B cell (primary cell): ENCODE results near the gene OXSR1. TPM values are rescaled to one million over a fixed set of nuclear protein-coding genes. Genes with fewer than 3 reads are reported as not detected.

ENCODE experiments used
- ATAC-seq: fragments of 200-7000 bp; cut with Tn5 transposase; one replicate; pipeline ENCODE4 v1.10.0; 2021; ENCODE audit warnings: low read depth, mild to moderate bottlenecking, moderate number of reproducible peaks, moderate library complexity
- CTCF ChIA-PET: fragments of 350-600 bp; sonication (Branson Sonifier 250); formaldehyde crosslinking; loops from one replicate; lab custom pipeline; 2021; ENCODE audit warnings: antibody characterized with exemption, inconsistent platforms; lab: Charles Lee
- POLR2A ChIA-PET: fragments of 350-600 bp; sonication (Branson Sonifier 250); formaldehyde crosslinking; loops from one replicate; lab custom pipeline; 2021; ENCODE audit warnings: antibody characterized with exemption; lab: Charles Lee
- DNase-seq: peaks from one replicate; pipeline ENCODE4 v3.0.0; 2013
- H2AFZ ChIP-seq: 2 replicates; pipeline ENCODE4 v1.6.1; 2012; ENCODE audit warnings: mild to moderate bottlenecking, low read depth, low read length; ENCODE audit not compliant: insufficient read depth, poor library complexity, severe bottlenecking
- H3K27ac ChIP-seq, 2 donors: 1 replicate in 1 of 2; 2 replicates in 1 of 2; pipeline ENCODE4 v1.5.1; 2012 to 2013; ENCODE audit warnings: low read length in 2 of 2, mild to moderate bottlenecking in 2 of 2, moderate library complexity in 1 of 2
- H3K27me3 ChIP-seq, 4 experiments: fragments of 200-600 bp in 1 of 4; sonication (generic) in 1 of 4; replicated peaks in 1 of 4; 1 replicate in 2 of 4; 2 replicates in 2 of 4; pipeline versions ENCODE4 v1.6.1 to v1.7.0; 2013 to 2016; ENCODE audit warnings: low read length in 3 of 4, mild to moderate bottlenecking in 2 of 4, mixed read lengths in 1 of 4, moderate library complexity in 1 of 4; ENCODE audit not compliant: insufficient read depth in 4 of 4, control insufficient read depth in 3 of 4; ENCODE audit errors: control extremely low read depth in 1 of 4
- H3K36me3 ChIP-seq, 2 experiments: replicated peaks in 1 of 2; 1 replicate in 1 of 2; 2 replicates in 1 of 2; pipeline versions ENCODE4 v1.6.1 to v1.7.1; 2013; ENCODE audit warnings: low read length in 1 of 2; ENCODE audit not compliant: insufficient read depth in 2 of 2, control insufficient read depth in 1 of 2; ENCODE audit errors: control extremely low read depth in 1 of 2, extremely low read depth in 1 of 2
- H3K4me1 ChIP-seq, 2 donors: fragments of 200-600 bp in 1 of 2; sonication (generic) in 1 of 2; 1 replicate in 1 of 2; 2 replicates in 1 of 2; pipeline versions ENCODE4 v1.5.1 to v1.6.1; 2013 to 2017; ENCODE audit warnings: low read length in 2 of 2; ENCODE audit not compliant: control insufficient read depth in 2 of 2, insufficient read depth in 2 of 2
- H3K4me2 ChIP-seq: replicated peaks from 2 replicates; pipeline ENCODE3; 2012; ENCODE audit warnings: mild to moderate bottlenecking, low read depth, low read length; ENCODE audit not compliant: poor library complexity, severe bottlenecking
- H3K4me3 ChIP-seq, 5 experiments: fragments of 200-600 bp in 1 of 5; sonication (generic) in 1 of 5; 1 replicate in 3 of 5; 2 replicates in 2 of 5; pipeline versions ENCODE4 v1.5.1 to v1.7.0; 2011 to 2016; ENCODE audit warnings: low read length in 4 of 5, mild to moderate bottlenecking in 4 of 5, low read depth in 2 of 5, control low read depth in 1 of 5, moderate library complexity in 1 of 5; ENCODE audit not compliant: insufficient read depth in 1 of 5; ENCODE audit errors: control extremely low read depth in 1 of 5, extremely low read depth in 1 of 5
- H3K79me2 ChIP-seq: fragments of 200-600 bp; sonication (generic); one replicate; pipeline ENCODE4 v1.6.0; 2016; ENCODE audit warnings: low read length; ENCODE audit not compliant: control insufficient read depth, insufficient read depth
- H3K9ac ChIP-seq: fragments of 200-600 bp; sonication (generic); 2 replicates; pipeline ENCODE4 v1.6.1; 2017; ENCODE audit warnings: mild to moderate bottlenecking, low read length, moderate library complexity
- H3K9me3 ChIP-seq, 3 donors: one replicate each; pipeline versions ENCODE4 v1.6.1 to v1.7.1; 2013; ENCODE audit warnings: low read length in 2 of 3; ENCODE audit not compliant: control insufficient read depth in 2 of 3, insufficient read depth in 1 of 3; ENCODE audit errors: control extremely low read depth in 1 of 3
- H4K20me1 ChIP-seq: 2 replicates; pipeline ENCODE4 v1.6.0; 2012; ENCODE audit warnings: mild to moderate bottlenecking, low read length; ENCODE audit not compliant: insufficient read depth, control insufficient read depth, poor library complexity, severe bottlenecking
- H3K27ac Mint-ChIP-seq: one replicate; pipeline ENCODE4 v1.8.0; 2021; ENCODE audit warnings: mixed read lengths
- H3K27me3 Mint-ChIP-seq: one replicate; pipeline ENCODE4 v1.8.0; 2021; ENCODE audit warnings: mixed read lengths
- H3K4me1 Mint-ChIP-seq: one replicate; pipeline ENCODE4 v1.8.0; 2021; ENCODE audit warnings: mixed read lengths
- H3K4me3 Mint-ChIP-seq: one replicate; pipeline ENCODE4 v1.8.0; 2021; ENCODE audit warnings: mixed read lengths
- H3K9me3 Mint-ChIP-seq: one replicate; pipeline ENCODE4 v1.8.0; 2022; ENCODE audit warnings: mixed read lengths; ENCODE audit not compliant: insufficient read depth
- EZH2 ChIP-seq: IDR thresholded peaks from 2 replicates; pipeline ENCODE4 v1.6.1; 2012; ENCODE audit warnings: borderline replicate concordance, low read depth, mild to moderate bottlenecking, moderate library complexity, low read length; ENCODE audit not compliant: insufficient read depth, poor library complexity, severe bottlenecking
- WGBS: methylation state at CpG from one replicate; pipeline ENCODE4 v1.1.5; 2013; ENCODE audit warnings: missing lambda C conversion rate; ENCODE audit not compliant: insufficient coverage; 5-methylcytosine and 5-hydroxymethylcytosine counted together
- intact Hi-C: fragments of 100-400 bp; cut with micrococcal nuclease; formaldehyde crosslinking; loops from one replicate; pipeline ENCODE4 v1.10.0; 2022
- polyA plus RNA-seq: library from polyadenylated mRNA; depleted of rRNA; stranded (reverse); fragments of >200 nt; gene quantifications from 2 replicates; pipeline ENCODE4 v1.2.3, GENCODE V29; 2012
- total RNA-seq, 2 donors: library from RNA; stranded (reverse); fragments of 120-200 nt in 1 of 2; gene quantifications; 1 replicate in 1 of 2; 2 replicates in 1 of 2; pipeline versions ENCODE4 v1.2.3 to v1.2.4, GENCODE V29; 2013 to 2022
- TF ChIP-seq, protein P1 (sequence below): fragments of 200-600 bp; IDR thresholded peaks from one replicate; pipeline ENCODE4 v1.8.0; 2022; ENCODE audit warnings: antibody characterized with exemption, mild to moderate bottlenecking

Gene OXSR1
- total and polyA plus RNA-seq, 2 donors (not counting 1 experiment from before 2014, with no cell fraction given), result 15.5 to 41.5 TPM

DNA sequence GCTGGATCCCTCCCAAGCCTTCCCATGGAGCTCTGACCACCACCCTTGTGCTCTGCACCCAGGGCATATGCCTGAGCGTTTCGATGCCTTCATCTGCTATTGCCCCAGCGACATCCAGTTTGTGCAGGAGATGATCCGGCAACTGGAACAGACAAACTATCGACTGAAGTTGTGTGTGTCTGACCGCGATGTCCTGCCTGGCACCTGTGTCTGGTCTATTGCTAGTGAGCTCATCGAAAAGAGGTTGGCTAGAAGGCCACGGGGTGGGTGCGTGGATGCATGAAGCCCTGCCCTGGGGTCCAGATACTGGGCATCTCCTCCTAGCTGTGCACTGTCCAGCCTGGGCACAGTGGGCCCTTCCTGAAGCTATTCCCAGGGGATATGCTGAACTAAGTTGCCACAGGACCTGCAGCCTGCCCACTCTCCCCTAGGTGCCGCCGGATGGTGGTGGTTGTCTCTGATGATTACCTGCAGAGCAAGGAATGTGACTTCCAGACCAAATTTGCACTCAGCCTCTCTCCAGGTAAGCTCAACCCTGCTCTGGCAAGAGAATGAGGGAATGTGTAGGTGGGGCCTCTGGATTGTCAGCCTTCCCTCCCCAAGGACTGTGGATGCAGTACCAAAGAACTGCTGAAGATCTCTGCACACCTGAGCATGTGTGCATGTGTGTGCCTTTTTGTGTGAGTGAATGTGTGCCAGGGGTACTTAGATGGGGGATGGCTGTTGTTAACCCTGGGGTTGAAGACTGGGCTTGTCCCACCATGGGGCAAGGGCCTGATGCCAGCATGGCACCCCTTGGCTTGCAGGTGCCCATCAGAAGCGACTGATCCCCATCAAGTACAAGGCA lies 24.8 kb upstream of the OXSR1 start:
- Mint-ChIP-seq H3K27ac (peak overlapping the region; percentile 56), H3K9me3 (no peaks in the 10 kb centered on the region), H3K27me3 (no peaks in the 10 kb centered on the region), H3K4me1 (peaks cover 57% of the 10 kb centered on the region), H3K4me3 (peak overlapping the region; percentile 92)
- Histone ChIP-seq H3K27ac (peak overlapping the region in 1 of 2 donors; percentile 87), H2AFZ (no peak overlapping the region), H3K27me3 (no peaks in the 10 kb centered on the region), H4K20me1 (no peaks in the 10 kb centered on the region), H3K4me3 (no peak overlapping the region), H3K9me3 (no peaks in the 10 kb centered on the region), H3K36me3 (peaks cover 4 to 19% of the 10 kb centered on the region in 2 experiments), H3K9ac (no peak overlapping the region), H3K4me1 (peaks cover 32 to 45% of the 10 kb centered on the region in 2 donors), H3K79me2 (peaks cover 39% of the 10 kb centered on the region), H3K4me2 (peak overlapping the region; percentile 88)
- 98% methylated on average over 11 of the region's 13 CpGs for WGBS
- DNase-seq (no peak), ATAC-seq (no peak)
- intact Hi-C loops, result no loop called here
- ChIA-PET CTCF (interaction anchor here (1.0 to 4.9 kb wide), 3 partner anchors 24 to 380 kb away, joined by 3 to 41 read pairs (median 4); partner anchors contain the start of gene OXSR1), POLR2A (interaction anchor here (1.0 to 4.1 kb wide), 2 partner anchors 24 to 26 kb away, joined by 5 to 75 read pairs; partner anchors contain the start of gene OXSR1)
- TF ChIP-seq, protein P1, sequence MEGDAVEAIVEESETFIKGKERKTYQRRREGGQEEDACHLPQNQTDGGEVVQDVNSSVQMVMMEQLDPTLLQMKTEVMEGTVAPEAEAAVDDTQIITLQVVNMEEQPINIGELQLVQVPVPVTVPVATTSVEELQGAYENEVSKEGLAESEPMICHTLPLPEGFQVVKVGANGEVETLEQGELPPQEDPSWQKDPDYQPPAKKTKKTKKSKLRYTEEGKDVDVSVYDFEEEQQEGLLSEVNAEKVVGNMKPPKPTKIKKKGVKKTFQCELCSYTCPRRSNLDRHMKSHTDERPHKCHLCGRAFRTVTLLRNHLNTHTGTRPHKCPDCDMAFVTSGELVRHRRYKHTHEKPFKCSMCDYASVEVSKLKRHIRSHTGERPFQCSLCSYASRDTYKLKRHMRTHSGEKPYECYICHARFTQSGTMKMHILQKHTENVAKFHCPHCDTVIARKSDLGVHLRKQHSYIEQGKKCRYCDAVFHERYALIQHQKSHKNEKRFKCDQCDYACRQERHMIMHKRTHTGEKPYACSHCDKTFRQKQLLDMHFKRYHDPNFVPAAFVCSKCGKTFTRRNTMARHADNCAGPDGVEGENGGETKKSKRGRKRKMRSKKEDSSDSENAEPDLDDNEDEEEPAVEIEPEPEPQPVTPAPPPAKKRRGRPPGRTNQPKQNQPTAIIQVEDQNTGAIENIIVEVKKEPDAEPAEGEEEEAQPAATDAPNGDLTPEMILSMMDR, result no peak
- no peak for TF ChIP-seq EZH2
